ENCODE measurements around the gene PACS1. TPM values are rescaled to one million over a fixed set of nuclear protein-coding genes. Genes with fewer than 3 reads are reported as not detected.

The PACS1 gene
- total RNA-seq, 1 donor from 2014 or later: 50.8 TPM

DNA sequence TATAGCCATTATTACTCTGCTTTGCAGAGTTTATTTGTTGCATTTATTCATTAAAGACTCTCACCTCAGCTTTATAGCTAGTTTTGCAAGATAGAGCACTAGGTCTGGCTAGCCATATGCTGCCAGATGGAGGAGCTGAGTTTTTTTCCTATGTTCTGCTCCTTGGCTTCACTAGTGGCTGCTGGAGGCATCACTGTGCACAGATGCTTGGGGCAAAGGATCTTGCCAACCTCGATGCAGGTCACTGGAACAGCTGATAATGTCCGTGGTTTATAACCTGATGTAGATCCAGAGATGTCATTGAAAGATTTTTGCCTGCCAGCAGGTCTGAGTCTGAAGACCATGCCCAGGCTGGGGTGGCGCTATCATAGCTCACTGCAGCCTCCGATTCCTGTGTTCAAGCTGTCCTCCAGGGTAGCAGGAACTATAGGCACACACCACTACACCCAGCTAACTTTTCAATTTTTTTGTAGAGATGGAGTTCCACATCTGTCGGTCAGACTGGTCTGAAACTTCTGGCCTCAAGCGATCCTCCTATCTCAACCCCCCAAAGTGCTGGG, 63.2 kb downstream of the PACS1 start:
- Histone ChIP-seq H3K36me3 (no peaks in the 10 kb centered on the region), H3K9me3 (no peaks in the 10 kb centered on the region), H3K27ac (no peak overlapping the region), H3K27me3 (ENCODE audit: low read depth) (no peaks in the 10 kb centered on the region), H3K4me1 (no peaks in the 10 kb centered on the region), H3K4me3 (no peak overlapping the region)
- DNase-seq (no peak), ATAC-seq (no peak)
- intact Hi-C loops (cut with DNase I): no loop called here
- TF ChIP-seq, protein P1, sequence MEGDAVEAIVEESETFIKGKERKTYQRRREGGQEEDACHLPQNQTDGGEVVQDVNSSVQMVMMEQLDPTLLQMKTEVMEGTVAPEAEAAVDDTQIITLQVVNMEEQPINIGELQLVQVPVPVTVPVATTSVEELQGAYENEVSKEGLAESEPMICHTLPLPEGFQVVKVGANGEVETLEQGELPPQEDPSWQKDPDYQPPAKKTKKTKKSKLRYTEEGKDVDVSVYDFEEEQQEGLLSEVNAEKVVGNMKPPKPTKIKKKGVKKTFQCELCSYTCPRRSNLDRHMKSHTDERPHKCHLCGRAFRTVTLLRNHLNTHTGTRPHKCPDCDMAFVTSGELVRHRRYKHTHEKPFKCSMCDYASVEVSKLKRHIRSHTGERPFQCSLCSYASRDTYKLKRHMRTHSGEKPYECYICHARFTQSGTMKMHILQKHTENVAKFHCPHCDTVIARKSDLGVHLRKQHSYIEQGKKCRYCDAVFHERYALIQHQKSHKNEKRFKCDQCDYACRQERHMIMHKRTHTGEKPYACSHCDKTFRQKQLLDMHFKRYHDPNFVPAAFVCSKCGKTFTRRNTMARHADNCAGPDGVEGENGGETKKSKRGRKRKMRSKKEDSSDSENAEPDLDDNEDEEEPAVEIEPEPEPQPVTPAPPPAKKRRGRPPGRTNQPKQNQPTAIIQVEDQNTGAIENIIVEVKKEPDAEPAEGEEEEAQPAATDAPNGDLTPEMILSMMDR (IDR thresholded peaks at IDR 0.05): no peak

DNA sequence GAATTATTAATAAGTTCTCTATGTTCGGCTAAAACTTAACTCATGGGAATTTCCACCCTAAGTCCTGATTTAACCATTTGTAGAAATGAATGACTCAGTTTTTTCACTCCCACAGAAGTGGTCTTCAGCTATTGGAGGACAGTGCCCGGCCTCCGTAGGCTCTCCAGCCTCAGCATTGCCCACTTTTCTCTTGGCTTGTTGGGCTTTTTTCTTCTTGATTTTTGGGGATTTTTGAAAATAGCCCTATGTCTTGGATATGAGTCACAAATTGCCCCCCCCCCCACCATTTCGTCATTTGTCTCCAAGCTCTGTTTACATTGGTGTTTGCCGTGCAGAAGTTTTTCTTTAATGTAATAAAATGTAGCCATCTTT, 66.7 kb downstream of the PACS1 start:
- intact Hi-C loops (cut with DNase I): no loop called here
- TF ChIP-seq, protein P1 (IDR thresholded peaks at IDR 0.05): no peak
- H3K27me3 ChIP-seq (ENCODE audit: low read depth): no peaks in the 10 kb centered on the region
- no peaks in the 10 kb centered on the region for H3K9me3 ChIP-seq
- ATAC-seq (no peak), DNase-seq (no peak)
- H3K27ac ChIP-seq: no peak overlapping the region
- H3K4me1 ChIP-seq: no peaks in the 10 kb centered on the region
- H3K36me3 ChIP-seq: no peaks in the 10 kb centered on the region
- H3K4me3 ChIP-seq: no peak overlapping the region

DNA sequence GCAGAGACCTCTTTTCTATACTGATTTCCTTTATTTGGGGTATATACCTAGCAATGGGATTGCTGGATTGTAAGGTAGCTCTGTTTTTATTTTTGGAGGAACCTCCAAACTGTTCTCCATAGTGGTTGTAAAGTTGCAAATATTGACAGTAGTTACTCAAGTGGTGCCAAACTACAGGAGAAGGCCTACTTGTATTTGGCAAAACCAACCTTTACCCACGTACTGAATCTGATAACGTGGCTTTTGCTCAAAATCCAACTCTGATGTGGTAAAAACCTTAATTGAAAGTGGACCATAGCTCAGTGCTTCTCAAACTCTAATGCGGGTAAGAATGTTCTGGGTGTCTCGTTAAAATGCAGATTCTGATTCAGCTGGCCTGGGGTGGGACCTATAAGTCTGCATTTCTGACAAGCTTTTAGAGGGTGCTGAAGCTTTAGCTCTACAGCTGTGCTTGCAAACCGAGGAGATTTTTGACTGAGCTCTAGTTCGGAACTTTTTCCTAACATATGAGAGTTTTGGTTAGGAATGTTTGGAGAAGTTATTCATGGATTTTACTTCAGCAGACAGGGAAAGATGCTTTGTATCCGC, 69.8 kb downstream of the PACS1 start:
- intact Hi-C loops (cut with DNase I): no loop called here
- Histone ChIP-seq H3K4me3 (no peak overlapping the region), H3K27me3 (ENCODE audit: low read depth) (no peaks in the 10 kb centered on the region), H3K27ac (no peak overlapping the region), H3K4me1 (no peaks in the 10 kb centered on the region), H3K9me3 (no peaks in the 10 kb centered on the region), H3K36me3 (no peaks in the 10 kb centered on the region)
- ATAC-seq (no peak), DNase-seq (no peak)
- TF ChIP-seq, protein P1 (IDR thresholded peaks at IDR 0.05): no peak

DNA sequence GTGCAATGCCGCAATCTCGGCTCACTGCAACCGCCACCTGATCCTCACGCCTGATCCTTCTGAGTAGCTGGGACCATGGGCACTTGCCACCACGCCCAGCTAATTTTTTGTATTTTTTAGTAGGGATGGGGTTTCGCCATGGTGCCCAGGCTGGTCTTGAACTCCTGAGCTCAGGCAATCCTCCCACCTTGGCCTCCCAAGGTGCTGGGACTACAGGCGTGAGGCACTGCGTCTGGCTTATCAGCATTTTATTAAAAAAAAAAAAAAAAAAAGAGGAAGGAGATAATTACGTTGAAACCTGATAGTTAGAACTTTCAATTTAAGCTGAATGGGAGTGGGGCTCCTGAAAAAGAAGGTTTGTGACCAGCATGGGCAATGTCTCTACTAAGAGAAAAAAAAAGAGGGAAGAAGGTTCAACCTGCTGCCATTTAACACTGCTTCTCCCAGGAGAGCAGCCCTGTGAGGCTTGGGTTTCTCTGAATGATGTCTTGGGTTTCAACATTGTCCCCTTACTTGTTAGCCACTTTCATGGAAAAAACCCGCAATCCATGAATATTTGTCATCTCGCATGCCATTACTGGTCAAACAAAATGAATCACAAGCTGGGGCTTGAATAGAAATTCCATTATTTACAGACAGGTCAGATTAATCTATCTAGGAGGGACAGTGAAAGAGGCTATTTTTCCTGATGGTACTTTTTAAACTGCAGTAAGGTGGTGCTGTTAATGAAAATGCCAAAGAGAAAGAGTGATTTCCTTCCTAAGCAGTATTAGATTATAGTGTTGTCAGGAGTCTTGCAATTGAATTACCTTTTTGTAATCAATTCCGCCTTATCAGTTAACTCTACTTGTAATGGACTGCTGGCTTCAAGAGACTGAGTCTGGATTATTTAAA, 72.5 kb downstream of the PACS1 start:
- intact Hi-C loops (cut with DNase I): no loop called here
- H3K36me3 ChIP-seq: no peaks in the 10 kb centered on the region
- H3K4me3 ChIP-seq: no peak overlapping the region
- TF ChIP-seq, protein P1 (IDR thresholded peaks at IDR 0.05): no peak
- H3K4me1 ChIP-seq: no peaks in the 10 kb centered on the region
- no peaks in the 10 kb centered on the region for H3K9me3 ChIP-seq
- no peak for DNase-seq
- no peak overlapping the region for H3K27ac ChIP-seq
- H3K27me3 ChIP-seq (ENCODE audit: low read depth): no peaks in the 10 kb centered on the region
- ATAC-seq: no peak

DNA sequence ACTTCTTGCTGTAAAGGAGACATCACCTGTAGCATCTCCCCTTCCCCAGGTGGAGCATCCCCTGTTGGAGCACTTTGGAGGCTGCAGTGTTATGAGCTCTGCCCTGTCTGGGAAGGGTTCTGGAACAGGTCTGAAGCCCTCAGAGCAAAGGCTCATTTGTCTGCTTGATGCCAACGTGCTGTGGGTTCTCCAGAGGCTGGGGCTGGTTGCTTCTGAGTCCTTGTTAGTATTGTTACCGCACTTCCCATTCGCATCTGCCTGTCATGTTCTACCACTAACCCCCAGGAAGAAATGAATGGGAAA, 73.1 kb downstream of the PACS1 start:
- intact Hi-C loops (cut with DNase I): no loop called here
- no peaks in the 10 kb centered on the region for H3K9me3 ChIP-seq
- DNase-seq (no peak), ATAC-seq (no peak)
- H3K4me3 ChIP-seq: no peak overlapping the region
- TF ChIP-seq, protein P1 (IDR thresholded peaks at IDR 0.05): no peak
- H3K27ac ChIP-seq: no peak overlapping the region
- H3K27me3 ChIP-seq (ENCODE audit: low read depth): no peaks in the 10 kb centered on the region
- no peaks in the 10 kb centered on the region for H3K36me3 ChIP-seq
- H3K4me1 ChIP-seq: no peaks in the 10 kb centered on the region
